Subcutaneous adipose tissue (tissue), 4 donors: ENCODE data around the gene PSME3IP1. TPM values are rescaled to one million over a fixed set of nuclear protein-coding genes. Genes with fewer than 3 reads are reported as not detected.

Source experiments
- total RNA-seq, 4 donors: library from RNA; depleted of rRNA; stranded (reverse); fragments of >200 nt; gene quantifications; one replicate each; pipeline ENCODE4 v1.1.0, GENCODE V29; 2016
- TF ChIP-seq, protein P1 (sequence below): fragments of 450-650 bp; IDR thresholded peaks from one replicate; pipeline ENCODE4 v1.5.1; 2016; ENCODE audit warnings: low read depth, mild to moderate bottlenecking, control low read depth, antibody characterized with exemption, moderate library complexity

Gene PSME3IP1
- total RNA-seq, 4 donors from 2014 or later, result 51.8 to 64.5 (median 53.9) TPM

GRCh38 chr16:57226701-57227621 is 41.1 kb upstream of the PSME3IP1 start:
- TF ChIP-seq, protein P1, sequence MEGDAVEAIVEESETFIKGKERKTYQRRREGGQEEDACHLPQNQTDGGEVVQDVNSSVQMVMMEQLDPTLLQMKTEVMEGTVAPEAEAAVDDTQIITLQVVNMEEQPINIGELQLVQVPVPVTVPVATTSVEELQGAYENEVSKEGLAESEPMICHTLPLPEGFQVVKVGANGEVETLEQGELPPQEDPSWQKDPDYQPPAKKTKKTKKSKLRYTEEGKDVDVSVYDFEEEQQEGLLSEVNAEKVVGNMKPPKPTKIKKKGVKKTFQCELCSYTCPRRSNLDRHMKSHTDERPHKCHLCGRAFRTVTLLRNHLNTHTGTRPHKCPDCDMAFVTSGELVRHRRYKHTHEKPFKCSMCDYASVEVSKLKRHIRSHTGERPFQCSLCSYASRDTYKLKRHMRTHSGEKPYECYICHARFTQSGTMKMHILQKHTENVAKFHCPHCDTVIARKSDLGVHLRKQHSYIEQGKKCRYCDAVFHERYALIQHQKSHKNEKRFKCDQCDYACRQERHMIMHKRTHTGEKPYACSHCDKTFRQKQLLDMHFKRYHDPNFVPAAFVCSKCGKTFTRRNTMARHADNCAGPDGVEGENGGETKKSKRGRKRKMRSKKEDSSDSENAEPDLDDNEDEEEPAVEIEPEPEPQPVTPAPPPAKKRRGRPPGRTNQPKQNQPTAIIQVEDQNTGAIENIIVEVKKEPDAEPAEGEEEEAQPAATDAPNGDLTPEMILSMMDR, result no peak

DNA sequence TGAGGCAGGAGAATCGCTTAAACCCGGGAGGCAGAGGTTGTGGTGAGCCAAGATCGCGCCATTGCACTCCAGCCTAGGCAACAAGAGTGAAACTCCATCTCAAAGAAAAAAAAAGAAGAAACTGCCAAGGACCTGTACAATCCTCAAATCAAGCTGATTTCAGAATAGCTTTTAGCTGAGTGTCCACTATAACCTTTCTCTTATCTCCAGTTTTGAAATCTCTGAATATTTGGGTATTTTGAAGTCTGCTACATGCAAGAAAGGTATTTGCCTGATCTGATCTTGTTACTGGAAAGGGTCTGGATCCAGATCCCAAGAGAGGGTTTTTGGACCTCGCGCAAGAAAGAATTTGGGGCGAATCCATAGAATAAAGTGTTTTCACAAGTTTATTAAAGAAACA is 40.1 kb upstream of the PSME3IP1 start:
- TF ChIP-seq, protein P1, result no peak

GRCh38 chr16:57224651-57225335 is 39.0 kb upstream of the PSME3IP1 start:
- TF ChIP-seq, protein P1, result no peak

DNA sequence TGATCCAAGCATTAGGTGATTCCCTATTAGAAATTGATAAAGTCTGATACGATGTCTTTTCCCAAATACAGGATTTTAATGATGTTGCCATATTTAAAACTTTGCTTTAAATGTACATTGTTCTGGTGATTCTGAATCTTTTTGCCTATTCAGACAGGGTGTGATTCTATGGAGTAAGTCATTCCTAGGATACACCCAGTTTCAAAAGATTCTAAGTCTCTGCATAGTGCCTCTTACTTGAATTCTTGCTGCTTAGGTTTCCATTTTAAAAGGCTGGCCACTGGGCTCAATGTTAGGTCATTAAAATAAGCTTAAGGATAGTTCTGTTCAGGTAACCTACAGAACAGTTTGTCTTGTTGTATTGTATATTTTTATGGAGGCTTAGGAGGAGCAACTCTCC is 37.2 kb upstream of the PSME3IP1 start:
- TF ChIP-seq, protein P1, result no peak

GRCh38 chr16:57216968-57217367 is 31.1 kb upstream of the PSME3IP1 start:
- TF ChIP-seq, protein P1, result no peak

GRCh38 chr16:57213462-57213861 is 27.6 kb upstream of the PSME3IP1 start:
- TF ChIP-seq, protein P1, result no peak

- TF ChIP-seq, protein P1, result no peak
Measured at GRCh38 chr16:57209780-57210179, 23.9 kb upstream of the PSME3IP1 start.
